HepG2 (cell line): ENCODE results near the gene AGBL3.

Source experiments
- GABPA ChIP-seq, 2 experiments: IDR thresholded peaks; 2 replicates each; pipeline ENCODE4 v1.6.1; 2011 to 2016; ENCODE audit warnings: low read depth in 2 of 2, low read length in 1 of 2, missing biosample characterization in 1 of 2, missing genetic modification characterization in 1 of 2
- MAFK ChIP-seq, 2 experiments: IDR thresholded peaks in 1 of 2; conservative IDR thresholded peaks in 1 of 2; 2 replicates each; pipeline ENCODE4 v1.6.1; 2011; ENCODE audit warnings: improper control_type of control experiment in 2 of 2, low read length in 2 of 2
- POLR2AphosphoS5 ChIP-seq: IDR thresholded peaks from 2 replicates; pipeline ENCODE4 v1.6.1; 2012; ENCODE audit warnings: low read depth, low read length
- ZNF253 ChIP-seq: sonication (generic); formaldehyde crosslinking; IDR thresholded peaks from 2 replicates; pipeline ENCODE4 v1.8.0; 2022; ENCODE audit warnings: mild to moderate bottlenecking, missing genetic modification reagents, borderline replicate concordance
- ZNF780A ChIP-seq: sonication (generic); formaldehyde crosslinking; IDR thresholded peaks from 2 replicates; pipeline ENCODE4 v1.8.0; 2022; ENCODE audit warnings: mild to moderate bottlenecking, missing genetic modification reagents, moderate library complexity
- TF ChIP-seq, protein P1 (sequence below): sonication (generic); formaldehyde crosslinking; IDR thresholded peaks from 2 replicates; pipeline ENCODE4 v1.4.0; 2020; ENCODE audit warnings: missing genetic modification reagents
- TF ChIP-seq, protein P2 (sequence below), 2 experiments: IDR thresholded peaks; 2 replicates each; pipeline ENCODE4 v1.6.1; 2011 to 2012; ENCODE audit warnings: low read length in 2 of 2, borderline replicate concordance in 1 of 2, low read depth in 1 of 2, mild to moderate bottlenecking in 1 of 2, moderate library complexity in 1 of 2
- TF ChIP-seq, protein P3 (sequence below): IDR thresholded peaks from 2 replicates; pipeline ENCODE4 v1.6.1; 2016; ENCODE audit warnings: missing compliant biosample characterization, missing genetic modification reagents, borderline replicate concordance

DNA sequence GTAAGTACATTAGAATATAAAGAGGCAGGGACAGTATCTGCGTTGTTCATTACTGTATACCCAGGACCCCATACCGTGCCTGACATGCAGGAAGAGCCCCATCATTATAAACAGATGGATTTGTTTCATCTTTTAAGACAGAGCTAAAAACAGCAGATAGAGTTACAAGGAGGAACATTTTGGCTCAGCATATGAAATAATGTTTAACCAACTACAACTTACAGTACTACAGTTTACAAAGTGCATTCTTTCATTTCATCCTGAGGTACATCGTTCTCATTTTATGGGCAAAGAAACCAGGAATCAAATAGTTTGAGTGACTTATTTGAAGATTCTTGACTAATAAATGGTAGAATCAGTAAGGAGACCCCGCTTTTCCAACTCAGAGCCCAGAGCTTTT, 38.1 kb upstream of the AGBL3 start:
- TF ChIP-seq ZNF253 (CRISPR knock-in tag), result no peak
- no peak for TF ChIP-seq MAFK (conservative IDR thresholded peaks at IDR 0.05 in 1 of 2, IDR thresholded peaks at IDR 0.05 in 1 of 2; ENCODE audit: low read length in 2 of 2)
- TF ChIP-seq, protein P1, sequence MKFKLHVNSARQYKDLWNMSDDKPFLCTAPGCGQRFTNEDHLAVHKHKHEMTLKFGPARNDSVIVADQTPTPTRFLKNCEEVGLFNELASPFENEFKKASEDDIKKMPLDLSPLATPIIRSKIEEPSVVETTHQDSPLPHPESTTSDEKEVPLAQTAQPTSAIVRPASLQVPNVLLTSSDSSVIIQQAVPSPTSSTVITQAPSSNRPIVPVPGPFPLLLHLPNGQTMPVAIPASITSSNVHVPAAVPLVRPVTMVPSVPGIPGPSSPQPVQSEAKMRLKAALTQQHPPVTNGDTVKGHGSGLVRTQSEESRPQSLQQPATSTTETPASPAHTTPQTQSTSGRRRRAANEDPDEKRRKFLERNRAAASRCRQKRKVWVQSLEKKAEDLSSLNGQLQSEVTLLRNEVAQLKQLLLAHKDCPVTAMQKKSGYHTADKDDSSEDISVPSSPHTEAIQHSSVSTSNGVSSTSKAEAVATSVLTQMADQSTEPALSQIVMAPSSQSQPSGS (CRISPR knock-in tag), result no peak
- no peak for TF ChIP-seq GABPA (IDR thresholded peaks at IDR 0.05; ENCODE audit: low read depth, low read length)
- no peak for TF ChIP-seq GABPA (CRISPR knock-in tag; IDR thresholded peaks at IDR 0.05; ENCODE audit: low read depth)
- TF ChIP-seq, protein P2, sequence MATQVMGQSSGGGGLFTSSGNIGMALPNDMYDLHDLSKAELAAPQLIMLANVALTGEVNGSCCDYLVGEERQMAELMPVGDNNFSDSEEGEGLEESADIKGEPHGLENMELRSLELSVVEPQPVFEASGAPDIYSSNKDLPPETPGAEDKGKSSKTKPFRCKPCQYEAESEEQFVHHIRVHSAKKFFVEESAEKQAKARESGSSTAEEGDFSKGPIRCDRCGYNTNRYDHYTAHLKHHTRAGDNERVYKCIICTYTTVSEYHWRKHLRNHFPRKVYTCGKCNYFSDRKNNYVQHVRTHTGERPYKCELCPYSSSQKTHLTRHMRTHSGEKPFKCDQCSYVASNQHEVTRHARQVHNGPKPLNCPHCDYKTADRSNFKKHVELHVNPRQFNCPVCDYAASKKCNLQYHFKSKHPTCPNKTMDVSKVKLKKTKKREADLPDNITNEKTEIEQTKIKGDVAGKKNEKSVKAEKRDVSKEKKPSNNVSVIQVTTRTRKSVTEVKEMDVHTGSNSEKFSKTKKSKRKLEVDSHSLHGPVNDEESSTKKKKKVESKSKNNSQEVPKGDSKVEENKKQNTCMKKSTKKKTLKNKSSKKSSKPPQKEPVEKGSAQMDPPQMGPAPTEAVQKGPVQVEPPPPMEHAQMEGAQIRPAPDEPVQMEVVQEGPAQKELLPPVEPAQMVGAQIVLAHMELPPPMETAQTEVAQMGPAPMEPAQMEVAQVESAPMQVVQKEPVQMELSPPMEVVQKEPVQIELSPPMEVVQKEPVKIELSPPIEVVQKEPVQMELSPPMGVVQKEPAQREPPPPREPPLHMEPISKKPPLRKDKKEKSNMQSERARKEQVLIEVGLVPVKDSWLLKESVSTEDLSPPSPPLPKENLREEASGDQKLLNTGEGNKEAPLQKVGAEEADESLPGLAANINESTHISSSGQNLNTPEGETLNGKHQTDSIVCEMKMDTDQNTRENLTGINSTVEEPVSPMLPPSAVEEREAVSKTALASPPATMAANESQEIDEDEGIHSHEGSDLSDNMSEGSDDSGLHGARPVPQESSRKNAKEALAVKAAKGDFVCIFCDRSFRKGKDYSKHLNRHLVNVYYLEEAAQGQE (IDR thresholded peaks at IDR 0.05; ENCODE audit: borderline replicate concordance in 1 of 2, low read depth in 1 of 2, low read length in 2 of 2), result no peak
- no peak for TF ChIP-seq POLR2AphosphoS5
- TF ChIP-seq, protein P3, sequence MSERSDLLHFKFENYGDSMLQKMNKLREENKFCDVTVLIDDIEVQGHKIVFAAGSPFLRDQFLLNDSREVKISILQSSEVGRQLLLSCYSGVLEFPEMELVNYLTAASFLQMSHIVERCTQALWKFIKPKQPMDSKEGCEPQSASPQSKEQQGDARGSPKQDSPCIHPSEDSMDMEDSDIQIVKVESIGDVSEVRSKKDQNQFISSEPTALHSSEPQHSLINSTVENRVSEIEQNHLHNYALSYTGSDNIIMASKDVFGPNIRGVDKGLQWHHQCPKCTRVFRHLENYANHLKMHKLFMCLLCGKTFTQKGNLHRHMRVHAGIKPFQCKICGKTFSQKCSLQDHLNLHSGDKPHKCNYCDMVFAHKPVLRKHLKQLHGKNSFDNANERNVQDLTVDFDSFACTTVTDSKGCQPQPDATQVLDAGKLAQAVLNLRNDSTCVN (CRISPR knock-in tag), result no peak
- TF ChIP-seq ZNF780A, result no peak
